Spleen (tissue), 7 donors: Measurements from ENCODE around the gene RBM39.

Source experiments
- POLR2A ChIP-seq, 3 donors: fragments of 450-650 bp; IDR thresholded peaks; one replicate each; pipeline ENCODE4 v1.5.1; 2017; ENCODE audit warnings: antibody characterized with exemption in 3 of 3, mild to moderate bottlenecking in 1 of 3
- TF ChIP-seq, protein P1 (sequence below), 11 experiments: fragments of 200-600 bp in 7 of 11; fragments of 450-650 bp in 4 of 11; sonication (generic) in 4 of 11; IDR thresholded peaks in 8 of 11; conservative IDR thresholded peaks in 3 of 11; 1 replicate in 7 of 11; 2 replicates in 4 of 11; pipeline versions ENCODE4 v1.4.0 to v1.8.0; 2016 to 2021; ENCODE audit warnings: antibody characterized with exemption in 11 of 11, inconsistent platforms in 4 of 11, mild to moderate bottlenecking in 1 of 11
- donor health status: DM: no; HTN: no; CAD: no; lungs with moderate emphysema.
- donor health status: DM: no; HTN: no; CAD: no.
- donor health status: DM: no; HTN: no; CAD: no.

DNA sequence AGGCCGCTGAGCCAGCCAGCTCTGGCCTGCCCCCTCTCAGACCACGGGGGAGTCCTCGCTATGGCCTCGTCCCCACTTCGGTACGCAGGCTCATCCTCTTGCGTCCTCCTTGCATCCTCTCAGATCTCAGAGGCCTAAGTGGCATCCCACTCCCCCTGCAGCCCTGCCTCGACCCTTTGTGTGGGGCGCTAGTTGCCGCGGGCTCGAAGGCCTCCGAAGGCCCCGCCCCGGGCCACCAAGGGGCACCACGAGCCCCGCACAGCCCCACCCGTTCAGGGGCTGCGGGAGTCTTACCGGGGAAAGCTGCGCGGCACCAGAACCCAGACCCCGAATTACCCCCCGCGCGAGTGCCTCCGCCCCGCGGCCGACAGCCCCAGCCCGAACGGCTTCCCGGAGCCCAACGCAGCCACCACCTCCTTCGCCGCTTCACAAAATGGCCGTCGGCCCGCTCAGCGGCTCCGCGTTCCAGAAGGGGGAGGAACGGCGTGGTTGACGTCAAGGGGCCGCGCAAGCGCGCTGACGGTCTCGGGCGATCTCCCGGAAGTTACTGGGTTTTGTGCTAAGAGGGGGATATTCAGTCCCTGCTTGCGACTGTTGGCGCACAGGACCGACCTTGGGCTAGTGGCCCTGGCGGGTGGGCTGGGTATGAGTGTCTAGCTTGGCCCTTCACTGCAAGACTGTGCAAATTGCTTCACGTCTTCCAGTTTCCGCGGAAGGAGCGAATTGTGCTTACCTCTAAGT lies 77.4 kb downstream of the RBM39 start, which contains the start of the genes CPNE1 and RBM12:
- TF ChIP-seq, protein P1, sequence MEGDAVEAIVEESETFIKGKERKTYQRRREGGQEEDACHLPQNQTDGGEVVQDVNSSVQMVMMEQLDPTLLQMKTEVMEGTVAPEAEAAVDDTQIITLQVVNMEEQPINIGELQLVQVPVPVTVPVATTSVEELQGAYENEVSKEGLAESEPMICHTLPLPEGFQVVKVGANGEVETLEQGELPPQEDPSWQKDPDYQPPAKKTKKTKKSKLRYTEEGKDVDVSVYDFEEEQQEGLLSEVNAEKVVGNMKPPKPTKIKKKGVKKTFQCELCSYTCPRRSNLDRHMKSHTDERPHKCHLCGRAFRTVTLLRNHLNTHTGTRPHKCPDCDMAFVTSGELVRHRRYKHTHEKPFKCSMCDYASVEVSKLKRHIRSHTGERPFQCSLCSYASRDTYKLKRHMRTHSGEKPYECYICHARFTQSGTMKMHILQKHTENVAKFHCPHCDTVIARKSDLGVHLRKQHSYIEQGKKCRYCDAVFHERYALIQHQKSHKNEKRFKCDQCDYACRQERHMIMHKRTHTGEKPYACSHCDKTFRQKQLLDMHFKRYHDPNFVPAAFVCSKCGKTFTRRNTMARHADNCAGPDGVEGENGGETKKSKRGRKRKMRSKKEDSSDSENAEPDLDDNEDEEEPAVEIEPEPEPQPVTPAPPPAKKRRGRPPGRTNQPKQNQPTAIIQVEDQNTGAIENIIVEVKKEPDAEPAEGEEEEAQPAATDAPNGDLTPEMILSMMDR (IDR thresholded peaks at IDR 0.05 in 8 of 11, conservative IDR thresholded peaks at IDR 0.05 in 3 of 11) = peak in 7 of 11 experiments; percentile 7 to 23 (median 18)
- peak; percentile 34 to 73 (median 35) for TF ChIP-seq POLR2A (IDR thresholded peaks at IDR 0.05)
